Smooth muscle cell (in vitro differentiated cells): ENCODE data around the gene GRID2. TPM values are rescaled to one million over a fixed set of nuclear protein-coding genes. Genes with fewer than 3 reads are reported as not detected.

Experiments
- DNase-seq: peaks from one replicate; lab custom pipeline; 2025; ENCODE audit not compliant: unreplicated experiment; lab: John Stamatoyannopoulos, UW
- H2AFZ ChIP-seq: fragments of 200-600 bp; sonication (generic); 2 replicates; pipeline ENCODE4 v1.6.0; 2016; ENCODE audit warnings: antibody characterized with exemption, low read depth, mild to moderate bottlenecking
- H3F3A ChIP-seq: fragments of 200-600 bp; sonication (generic); 2 replicates; pipeline ENCODE4 v1.6.0; 2017; ENCODE audit warnings: antibody characterized with exemption, low read depth
- H3K27ac ChIP-seq: fragments of 200-600 bp; sonication (generic); 2 replicates; pipeline ENCODE4 v1.5.1; 2016; ENCODE audit warnings: low read depth, mild to moderate bottlenecking
- H3K27me3 ChIP-seq: fragments of 200-600 bp; sonication (generic); 2 replicates; pipeline ENCODE4 v1.6.1; 2016; ENCODE audit warnings: low read depth, mild to moderate bottlenecking
- H3K36me3 ChIP-seq: fragments of 200-600 bp; sonication (generic); 2 replicates; pipeline ENCODE4 v1.5.1; 2016; ENCODE audit warnings: low read depth
- H3K4me1 ChIP-seq: fragments of 200-600 bp; sonication (generic); 2 replicates; pipeline ENCODE4 v1.5.1; 2016; ENCODE audit warnings: low read depth
- H3K4me2 ChIP-seq: fragments of 200-600 bp; sonication (generic); 2 replicates; pipeline ENCODE4 v1.6.0; 2016; ENCODE audit warnings: mild to moderate bottlenecking
- H3K4me3 ChIP-seq: fragments of 200-600 bp; sonication (generic); 2 replicates; pipeline ENCODE4 v1.5.1; 2016; ENCODE audit warnings: mild to moderate bottlenecking
- H3K79me2 ChIP-seq: fragments of 200-600 bp; sonication (generic); 2 replicates; pipeline ENCODE4 v1.6.0; 2016; ENCODE audit warnings: low read depth, mild to moderate bottlenecking
- H3K9ac ChIP-seq: fragments of 200-600 bp; sonication (generic); 2 replicates; pipeline ENCODE4 v1.6.0; 2016; ENCODE audit warnings: low read depth
- H3K9me3 ChIP-seq: fragments of 200-600 bp; sonication (generic); replicated peaks from 2 replicates; pipeline ENCODE4 v1.5.1; 2016; ENCODE audit warnings: low read depth
- H4K20me1 ChIP-seq: fragments of 200-600 bp; sonication (generic); 2 replicates; pipeline ENCODE4 v1.6.0; 2016; ENCODE audit warnings: low read depth
- WGBS: methylation state at CpG from one replicate; pipeline ENCODE4 v1.1.7; 2016; ENCODE audit warnings: low lambda C conversion rate; 5-methylcytosine and 5-hydroxymethylcytosine counted together
- polyA plus RNA-seq: library from polyadenylated mRNA; unstranded; fragments of >200 nt; fragmentation: Nextera tagmentation; extraction: Ambion mirVana; gene quantifications from 2 replicates; pipeline ENCODE4 v1.2.1, GENCODE V29; 2016
- total RNA-seq: library from RNA; depleted of rRNA; stranded (reverse); fragments of >200 nt; gene quantifications from 2 replicates; pipeline ENCODE4 v1.2.3, GENCODE V29; 2014
- TF ChIP-seq, protein P1 (sequence below): fragments of 200-600 bp; sonication (generic); IDR thresholded peaks from 2 replicates; pipeline ENCODE4 v1.5.1; 2017; ENCODE audit warnings: borderline replicate concordance, mild to moderate bottlenecking, antibody characterized with exemption; ENCODE audit not compliant: insufficient read depth, poor library complexity, severe bottlenecking

GRID2 gene
- total and polyA plus RNA-seq, 2 experiments from 2014 or later: 1.2 TPM; not detected in 1

DNA sequence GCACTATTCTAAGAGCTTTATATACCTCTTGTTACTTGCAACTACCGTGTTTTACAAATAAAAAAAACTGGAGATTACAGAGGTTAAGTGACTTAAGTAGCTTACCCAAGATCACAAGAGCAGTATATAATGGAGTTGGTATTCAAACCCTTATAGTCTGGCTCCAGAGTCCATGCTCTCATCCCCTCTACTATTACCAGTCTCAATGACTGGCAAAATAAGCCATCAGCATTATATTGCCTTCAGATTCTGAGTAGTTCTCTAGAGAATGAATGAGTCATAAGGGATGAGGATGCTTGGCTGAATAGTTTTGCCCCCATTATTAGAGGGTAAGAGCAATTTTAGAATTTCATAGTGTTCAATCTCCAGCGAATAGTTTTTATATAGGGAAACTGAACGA is 1354.7 kb downstream of the GRID2 start:
- 74% methylated on average over 3 of the region's 3 CpGs for WGBS
- DNase-seq: no peak

DNA sequence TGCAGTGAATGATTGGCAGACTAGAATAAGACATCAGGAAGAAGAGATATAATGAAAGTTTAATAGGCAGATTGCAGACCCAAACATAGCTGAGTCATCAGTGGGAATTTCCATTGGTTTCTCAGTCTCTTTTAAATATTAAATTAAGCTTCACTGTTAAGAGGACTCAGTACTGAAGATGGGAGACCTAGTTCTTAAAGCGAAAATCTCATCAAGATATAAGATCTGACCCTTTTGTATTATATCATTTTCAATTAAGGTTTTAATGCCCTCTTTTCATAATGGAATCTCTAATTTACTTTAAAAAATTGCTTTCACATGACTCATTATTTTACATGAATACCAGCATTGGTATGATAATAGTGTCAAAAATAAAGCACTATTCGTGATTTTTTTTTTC is 1355.9 kb downstream of the GRID2 start:
- Histone ChIP-seq H3K9me3 (no peaks in the 10 kb centered on the region), H3K27me3 (no peaks in the 10 kb centered on the region), H3K9ac (no peak overlapping the region), H3F3A (no peaks in the 10 kb centered on the region), H3K4me3 (no peak overlapping the region), H4K20me1 (no peaks in the 10 kb centered on the region), H3K79me2 (no peaks in the 10 kb centered on the region), H3K36me3 (no peaks in the 10 kb centered on the region), H3K27ac (no peak overlapping the region), H3K4me2 (no peak overlapping the region), H3K4me1 (peaks cover 11% of the 10 kb centered on the region), H2AFZ (no peak overlapping the region)
- WGBS: 69% methylated on average over 2 of the region's 2 CpGs
- DNase-seq: no peak
- TF ChIP-seq, protein P1, sequence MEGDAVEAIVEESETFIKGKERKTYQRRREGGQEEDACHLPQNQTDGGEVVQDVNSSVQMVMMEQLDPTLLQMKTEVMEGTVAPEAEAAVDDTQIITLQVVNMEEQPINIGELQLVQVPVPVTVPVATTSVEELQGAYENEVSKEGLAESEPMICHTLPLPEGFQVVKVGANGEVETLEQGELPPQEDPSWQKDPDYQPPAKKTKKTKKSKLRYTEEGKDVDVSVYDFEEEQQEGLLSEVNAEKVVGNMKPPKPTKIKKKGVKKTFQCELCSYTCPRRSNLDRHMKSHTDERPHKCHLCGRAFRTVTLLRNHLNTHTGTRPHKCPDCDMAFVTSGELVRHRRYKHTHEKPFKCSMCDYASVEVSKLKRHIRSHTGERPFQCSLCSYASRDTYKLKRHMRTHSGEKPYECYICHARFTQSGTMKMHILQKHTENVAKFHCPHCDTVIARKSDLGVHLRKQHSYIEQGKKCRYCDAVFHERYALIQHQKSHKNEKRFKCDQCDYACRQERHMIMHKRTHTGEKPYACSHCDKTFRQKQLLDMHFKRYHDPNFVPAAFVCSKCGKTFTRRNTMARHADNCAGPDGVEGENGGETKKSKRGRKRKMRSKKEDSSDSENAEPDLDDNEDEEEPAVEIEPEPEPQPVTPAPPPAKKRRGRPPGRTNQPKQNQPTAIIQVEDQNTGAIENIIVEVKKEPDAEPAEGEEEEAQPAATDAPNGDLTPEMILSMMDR: no peak

More for the DNA sequence above, 1354.7 kb downstream of the GRID2 start:
- Histone ChIP-seq H2AFZ (no peak overlapping the region), H3K79me2 (no peaks in the 10 kb centered on the region), H3K9me3 (no peaks in the 10 kb centered on the region), H3K4me1 (peaks cover 11% of the 10 kb centered on the region), H3K4me3 (no peak overlapping the region), H4K20me1 (no peaks in the 10 kb centered on the region), H3F3A (no peaks in the 10 kb centered on the region), H3K9ac (no peak overlapping the region), H3K4me2 (no peak overlapping the region), H3K36me3 (no peaks in the 10 kb centered on the region), H3K27ac (no peak overlapping the region), H3K27me3 (no peaks in the 10 kb centered on the region)
- TF ChIP-seq, protein P1: no peak

DNA sequence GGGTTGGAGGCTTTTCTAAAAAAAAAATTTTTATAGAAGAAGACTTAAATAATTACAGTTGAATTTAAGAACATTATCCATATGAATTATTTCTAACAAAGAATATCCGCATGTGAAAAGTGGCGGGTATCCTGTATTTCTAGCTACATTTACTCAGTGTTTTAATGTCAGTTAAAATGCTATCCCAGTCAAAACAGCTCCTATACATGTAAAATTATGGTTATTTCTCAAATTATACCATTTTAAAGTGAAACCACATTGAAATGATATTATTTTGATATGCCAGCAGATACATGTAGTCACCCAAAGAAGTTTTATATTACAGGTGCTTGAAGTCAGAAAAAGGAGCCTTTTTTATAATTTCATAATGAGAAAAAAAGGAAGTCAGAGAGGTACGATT is 1356.3 kb downstream of the GRID2 start:
- Histone ChIP-seq H2AFZ (no peak overlapping the region), H3K27me3 (no peaks in the 10 kb centered on the region), H3K4me3 (no peak overlapping the region), H3K4me2 (no peak overlapping the region), H3F3A (no peaks in the 10 kb centered on the region), H3K9me3 (no peaks in the 10 kb centered on the region), H3K4me1 (peaks cover 11% of the 10 kb centered on the region), H3K79me2 (no peaks in the 10 kb centered on the region), H3K9ac (no peak overlapping the region), H3K27ac (no peak overlapping the region), H4K20me1 (no peaks in the 10 kb centered on the region), H3K36me3 (no peaks in the 10 kb centered on the region)
- no peak for DNase-seq
- TF ChIP-seq, protein P1: no peak
- 93% methylated on average over 3 of the region's 3 CpGs for WGBS

DNA sequence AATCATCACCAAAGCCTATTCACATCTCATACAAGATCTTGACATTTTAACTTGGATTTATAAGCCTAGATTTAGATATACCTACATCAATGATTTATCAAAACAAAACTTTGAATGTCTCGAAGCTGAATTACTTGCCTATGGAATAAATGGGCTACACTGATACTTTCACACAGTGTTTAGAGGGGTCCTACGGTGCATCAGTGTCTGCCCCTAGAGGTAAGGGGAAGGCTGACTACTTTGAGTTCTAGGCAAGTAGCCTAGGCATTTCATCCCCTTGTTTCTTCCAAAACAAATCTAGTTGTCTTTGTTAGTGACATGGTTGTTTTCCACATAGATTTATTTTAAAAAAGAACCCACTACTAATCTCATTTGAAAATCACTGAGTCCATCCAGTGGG is 1366.7 kb downstream of the GRID2 start:
- Histone ChIP-seq H3K9me3 (no peaks in the 10 kb centered on the region), H2AFZ (no peak overlapping the region), H3K27me3 (no peaks in the 10 kb centered on the region), H3K79me2 (no peaks in the 10 kb centered on the region), H3F3A (no peaks in the 10 kb centered on the region), H3K9ac (no peak overlapping the region), H3K4me1 (no peaks in the 10 kb centered on the region), H3K4me3 (no peak overlapping the region), H4K20me1 (no peaks in the 10 kb centered on the region), H3K27ac (no peak overlapping the region), H3K36me3 (no peaks in the 10 kb centered on the region), H3K4me2 (no peak overlapping the region)
- TF ChIP-seq, protein P1: no peak
- WGBS: 88% methylated on average over 2 of the region's 2 CpGs
- no peak for DNase-seq
